A673 (cell line): ENCODE data around the gene SMIM41. TPM values are rescaled to one million over a fixed set of nuclear protein-coding genes. Genes with fewer than 3 reads are reported as not detected.

Experiments
- BruUV-seq: library from RNA; stranded (reverse); fragments of 400-500 nt; replicated peaks from 2 replicates; lab custom pipeline; 2021; lab: Mats Ljungman, UMichigan
- CTCF ChIA-PET: fragments of 300-600 bp; sonication (Branson Sonifier 250); formaldehyde crosslinking; loops from one replicate; lab custom pipeline; 2022; ENCODE audit warnings: antibody characterized with exemption; lab: Charles Lee
- POLR2A ChIA-PET: fragments of 300-600 bp; sonication (Branson Sonifier 250); formaldehyde crosslinking; loops from one replicate; lab custom pipeline; 2022; ENCODE audit warnings: antibody characterized with exemption; ENCODE audit not compliant: low non-redundant PET; lab: Charles Lee
- DNase-seq: peaks from one replicate; pipeline ENCODE4 v3.0.0-alpha.2; 2015; ENCODE audit warnings: low spot score
- H3K27ac ChIP-seq: fragments of 200-600 bp; sonication (generic); 2 replicates; pipeline ENCODE4 v1.5.1; 2016; ENCODE audit warnings: mixed run types, low read depth, mild to moderate bottlenecking, mixed read lengths, antibody characterized with exemption, low read length; ENCODE audit not compliant: poor library complexity, severe bottlenecking
- H3K27me3 ChIP-seq: fragments of 200-600 bp; sonication (generic); replicated peaks from 2 replicates; pipeline ENCODE4 v1.6.1; 2017; ENCODE audit warnings: mixed run types, low read depth, mild to moderate bottlenecking, mixed read lengths, antibody characterized with exemption, low read length; ENCODE audit not compliant: insufficient read depth, poor library complexity
- H3K36me3 ChIP-seq: fragments of 200-600 bp; sonication (generic); 2 replicates; pipeline ENCODE4 v1.6.1; 2016; ENCODE audit warnings: mixed run types, mild to moderate bottlenecking, mixed read lengths, antibody characterized with exemption, low read length; ENCODE audit not compliant: insufficient read depth, poor library complexity, severe bottlenecking
- H3K4me1 ChIP-seq: fragments of 200-600 bp; sonication (generic); 2 replicates; pipeline ENCODE4 v1.6.1; 2017; ENCODE audit warnings: mixed run types, mild to moderate bottlenecking, mixed read lengths, antibody characterized with exemption, low read length; ENCODE audit not compliant: insufficient read depth, poor library complexity, severe bottlenecking
- H3K4me3 ChIP-seq: fragments of 200-600 bp; sonication (generic); 2 replicates; pipeline ENCODE4 v1.5.1; 2016; ENCODE audit warnings: low read depth, mixed run types, mild to moderate bottlenecking, mixed read lengths, low read length; ENCODE audit not compliant: poor library complexity, severe bottlenecking
- H3K9me3 ChIP-seq: fragments of 200-600 bp; sonication (generic); 2 replicates; pipeline ENCODE4 v1.6.1; 2016; ENCODE audit warnings: mixed run types, low read depth, mild to moderate bottlenecking, mixed read lengths, antibody characterized with exemption, low read length; ENCODE audit not compliant: poor library complexity, severe bottlenecking
- CTCF ChIP-seq: fragments of 300-800, 200-600 bp; sonication (generic); conservative IDR thresholded peaks from 2 replicates; pipeline ENCODE4 v1.5.1; 2017; ENCODE audit warnings: low read depth, mild to moderate bottlenecking, antibody characterized with exemption, low read length, moderate library complexity, mixed read lengths
- EZH2 ChIP-seq: fragments of 200-600 bp; sonication (generic); IDR thresholded peaks from 2 replicates; pipeline ENCODE4 v1.6.1; 2017; ENCODE audit warnings: borderline replicate concordance, low read depth, mild to moderate bottlenecking, mixed read lengths, antibody characterized with exemption, low read length; ENCODE audit not compliant: poor library complexity, severe bottlenecking
- intact Hi-C: fragments of 100-400 bp; cut with micrococcal nuclease; formaldehyde crosslinking; loops from one replicate; pipeline ENCODE4 v1.10.0; 2022; ENCODE audit not compliant: unreplicated experiment
- total RNA-seq: library from RNA; stranded (reverse); gene quantifications from 2 replicates; pipeline ENCODE4 v1.2.3, GENCODE V29; 2021

Gene SMIM41
- total RNA-seq, 1 experiment from 2014 or later: 0.24 TPM

- no peaks in the 10 kb centered on the region for H3K36me3 ChIP-seq
- POLR2A ChIA-PET: no interaction called here
- BruUV-seq: no TSS peak
- no peaks in the 10 kb centered on the region for H3K27me3 ChIP-seq
- no peaks in the 10 kb centered on the region for H3K9me3 ChIP-seq
- DNase-seq: no peak
- CTCF ChIA-PET: interaction anchor here (1.0 kb wide), 1 partner anchor 114 kb away, joined by 3 read pairs; no protein-coding TSS in a partner anchor
- TF ChIP-seq CTCF (peak; percentile 71), EZH2 (no peak)
- no peak overlapping the region for H3K27ac ChIP-seq
- no peak overlapping the region for H3K4me3 ChIP-seq
- no peaks in the 10 kb centered on the region for H3K4me1 ChIP-seq
- intact Hi-C loops: no loop called here
Observed at GRCh38 chr12:52139579-52140062, 60.1 kb downstream of the SMIM41 start.

DNA sequence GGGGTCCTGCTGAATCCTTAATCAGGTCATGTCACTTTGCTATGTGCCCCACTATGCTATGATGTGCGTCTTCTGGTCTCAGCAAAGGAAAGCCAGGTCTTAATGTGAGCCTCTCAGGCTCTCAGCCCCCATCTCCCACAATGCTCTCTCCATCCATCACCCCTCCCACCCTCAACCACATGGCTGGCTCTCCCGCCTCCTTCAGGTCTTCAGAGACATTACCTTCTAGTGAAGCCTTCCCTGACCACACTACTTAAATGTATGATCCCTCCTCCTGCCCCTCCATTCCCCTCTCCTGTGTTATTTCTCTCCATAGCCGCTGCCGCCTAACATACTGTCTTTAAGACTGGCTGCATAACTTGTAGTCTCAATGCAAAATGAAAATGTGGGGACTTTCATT is 61.8 kb downstream of the SMIM41 start:
- TF ChIP-seq CTCF (0 out of 2 replicates have a peak, but pooled peaks have one; percentile 15), EZH2 (no peak)
- no TSS peak for BruUV-seq
- Histone ChIP-seq H3K4me1 (no peaks in the 10 kb centered on the region), H3K36me3 (no peaks in the 10 kb centered on the region), H3K9me3 (no peaks in the 10 kb centered on the region), H3K27me3 (no peaks in the 10 kb centered on the region), H3K27ac (no peak overlapping the region), H3K4me3 (no peak overlapping the region)
- POLR2A ChIA-PET: no interaction called here
- intact Hi-C loops: no loop called here
- CTCF ChIA-PET: no interaction called here
- DNase-seq: no peak

- Histone ChIP-seq H3K4me1 (no peaks in the 10 kb centered on the region), H3K36me3 (no peaks in the 10 kb centered on the region), H3K27me3 (no peaks in the 10 kb centered on the region), H3K27ac (no peak overlapping the region), H3K4me3 (no peak overlapping the region), H3K9me3 (no peaks in the 10 kb centered on the region)
- TF ChIP-seq CTCF: no peak
- no peak for TF ChIP-seq EZH2
- intact Hi-C loops: no loop called here
- ChIA-PET CTCF (no interaction called here), POLR2A (no interaction called here)
- BruUV-seq: no TSS peak
- DNase-seq: no peak
Observed at GRCh38 chr12:52141875-52142274, 62.4 kb downstream of the SMIM41 start.
